ENCODE measurements around the gene KLK8.

The KLK8 gene

GRCh38 chr19:51001515-51001914 lies at the start of gene KLK8:
KLK8 (minus strand) TSS chr19:51001604; CDS start chr19:51001167, 437 bp downstream.
- no peak for DNase-seq

- no peak for DNase-seq
Observed at GRCh38 chr19:51047031-51047335, 45.6 kb upstream of the KLK8 start.

GRCh38 chr19:51044327-51044726 lies 42.9 kb upstream of the KLK8 start:
- no peak for DNase-seq

GRCh38 chr19:51043497-51043896 lies 42.1 kb upstream of the KLK8 start:
- no peak for DNase-seq

- no peak for DNase-seq
Observed at GRCh38 chr19:51040151-51040550, 38.7 kb upstream of the KLK8 start.

GRCh38 chr19:51036519-51036918 lies 35.1 kb upstream of the KLK8 start:
- DNase-seq = no peak

GRCh38 chr19:51034704-51035103 lies 33.3 kb upstream of the KLK8 start, which contains the start of gene KLK12:
KLK12 (minus strand) TSS chr19:51035002; CDS start chr19:51034621, 381 bp downstream.
- no peak for DNase-seq

- no peak for DNase-seq
Observed at GRCh38 chr19:51031880-51032225, 30.4 kb upstream of the KLK8 start.

- DNase-seq = no peak
Observed at GRCh38 chr19:51031220-51031879, 29.9 kb upstream of the KLK8 start.

- no peak for DNase-seq
Observed at GRCh38 chr19:51030631-51031030, 29.2 kb upstream of the KLK8 start.

GRCh38 chr19:51029718-51030117 lies 28.3 kb upstream of the KLK8 start:
- DNase-seq = no peak

GRCh38 chr19:51027873-51028272 lies 26.5 kb upstream of the KLK8 start:
- DNase-seq = no peak

- no peak for DNase-seq
Observed at GRCh38 chr19:51027126-51027806, 25.9 kb upstream of the KLK8 start.

GRCh38 chr19:51026554-51026831 lies 25.1 kb upstream of the KLK8 start, which contains the start of gene KLK11:
KLK11 (minus strand) TSS chr19:51026616; CDS start chr19:51025631, 985 bp downstream.
- DNase-seq = no peak

- no peak for DNase-seq
Observed at GRCh38 chr19:51025809-51026553, 24.6 kb upstream of the KLK8 start.

GRCh38 chr19:51025401-51025800 lies 24.0 kb upstream of the KLK8 start:
- DNase-seq = no peak

- no peak for DNase-seq
Observed at GRCh38 chr19:51024924-51025323, 23.5 kb upstream of the KLK8 start.

- no peak for DNase-seq
Observed at GRCh38 chr19:51023946-51024345, 22.5 kb upstream of the KLK8 start.

GRCh38 chr19:51022526-51022925 lies 21.1 kb upstream of the KLK8 start:
- no peak for DNase-seq

- DNase-seq = no peak
Observed at GRCh38 chr19:51020988-51021651, 19.7 kb upstream of the KLK8 start.

GRCh38 chr19:51019544-51019925 lies 18.1 kb upstream of the KLK8 start, which contains the start of gene KLK10:
KLK10 (minus strand) TSS chr19:51019709; CDS start chr19:51019130, 579 bp downstream.
- DNase-seq = no peak

- no peak for DNase-seq
Observed at GRCh38 chr19:51018745-51019543, 17.5 kb upstream of the KLK8 start.
